ENCODE data around the gene CLCN4. TPM values are rescaled to one million over a fixed set of nuclear protein-coding genes. Genes with fewer than 3 reads are reported as not detected.

Gene CLCN4
- total RNA-seq, 4 donors from 2014 or later: 0.54 to 5.0 (median 2.6) TPM

DNA sequence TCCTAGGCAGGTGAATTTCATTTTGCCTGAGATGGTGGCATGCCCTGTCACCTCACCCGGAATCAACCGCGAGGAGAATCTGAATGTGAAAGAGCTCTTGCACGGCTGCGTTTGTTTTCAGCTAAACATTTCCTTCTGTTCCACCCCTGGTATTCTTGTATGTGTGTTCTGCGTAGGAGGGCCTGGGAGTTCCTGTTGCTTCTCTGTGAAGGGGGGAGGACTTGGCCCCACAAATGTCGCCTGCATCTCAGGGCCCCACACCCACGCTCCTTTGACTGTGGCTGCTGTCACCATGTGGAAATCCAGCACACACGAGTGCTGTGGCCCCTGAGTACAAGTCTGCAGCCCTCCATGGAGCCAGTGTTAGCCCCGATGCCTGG, 45.8 kb upstream of the CLCN4 start:
- intact Hi-C loops (cut with DNase I; ENCODE audit: low total_unique reads): no loop called here
- TF ChIP-seq, protein P1, sequence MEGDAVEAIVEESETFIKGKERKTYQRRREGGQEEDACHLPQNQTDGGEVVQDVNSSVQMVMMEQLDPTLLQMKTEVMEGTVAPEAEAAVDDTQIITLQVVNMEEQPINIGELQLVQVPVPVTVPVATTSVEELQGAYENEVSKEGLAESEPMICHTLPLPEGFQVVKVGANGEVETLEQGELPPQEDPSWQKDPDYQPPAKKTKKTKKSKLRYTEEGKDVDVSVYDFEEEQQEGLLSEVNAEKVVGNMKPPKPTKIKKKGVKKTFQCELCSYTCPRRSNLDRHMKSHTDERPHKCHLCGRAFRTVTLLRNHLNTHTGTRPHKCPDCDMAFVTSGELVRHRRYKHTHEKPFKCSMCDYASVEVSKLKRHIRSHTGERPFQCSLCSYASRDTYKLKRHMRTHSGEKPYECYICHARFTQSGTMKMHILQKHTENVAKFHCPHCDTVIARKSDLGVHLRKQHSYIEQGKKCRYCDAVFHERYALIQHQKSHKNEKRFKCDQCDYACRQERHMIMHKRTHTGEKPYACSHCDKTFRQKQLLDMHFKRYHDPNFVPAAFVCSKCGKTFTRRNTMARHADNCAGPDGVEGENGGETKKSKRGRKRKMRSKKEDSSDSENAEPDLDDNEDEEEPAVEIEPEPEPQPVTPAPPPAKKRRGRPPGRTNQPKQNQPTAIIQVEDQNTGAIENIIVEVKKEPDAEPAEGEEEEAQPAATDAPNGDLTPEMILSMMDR (IDR thresholded peaks at IDR 0.05): no peak
- no peak for TF ChIP-seq POLR2A (IDR thresholded peaks at IDR 0.05)
- 64% methylated on average over 8 to 10 of the region's 10 CpGs for WGBS, 2 donors
- no peak for DNase-seq (ENCODE audit: low spot score in 2 of 2)
- H3K4me3 ChIP-seq (ENCODE audit: low read depth, poor library complexity, severe bottlenecking): no peak overlapping the region

- TF ChIP-seq, protein P1 (IDR thresholded peaks at IDR 0.05): no peak
- no peak for TF ChIP-seq POLR2A (IDR thresholded peaks at IDR 0.05)
- DNase-seq (ENCODE audit: low spot score in 2 of 2): no peak
- 80 to 84% methylated on average over 20 to 24 of the region's 26 CpGs for WGBS, 2 donors
- intact Hi-C loops (cut with DNase I; ENCODE audit: low total_unique reads): no loop called here
- no peak overlapping the region for H3K4me3 ChIP-seq (ENCODE audit: low read depth, poor library complexity, severe bottlenecking)
These were observed 45.2 kb upstream of the CLCN4 start for GRCh38 chrX:10111364-10112148.

DNA sequence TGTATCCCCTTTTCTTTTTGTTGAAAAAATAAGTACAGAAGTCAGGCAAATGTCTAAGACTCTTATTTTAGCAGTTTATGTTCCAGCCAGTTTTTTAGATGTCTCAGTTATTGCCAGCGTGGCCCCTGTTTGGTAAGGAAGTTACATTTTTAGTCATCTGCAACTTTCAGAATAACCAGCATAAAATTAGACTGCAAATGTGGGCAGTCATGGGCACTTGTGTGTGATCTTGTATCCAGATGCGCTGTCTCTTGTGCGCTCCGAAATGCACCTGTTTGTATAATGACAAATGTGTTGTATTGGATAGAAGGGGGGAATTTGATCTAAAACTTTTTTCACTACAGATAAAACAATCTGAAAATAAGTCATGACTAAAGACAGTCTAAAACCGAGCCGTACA, 44.3 kb upstream of the CLCN4 start:
- 83 to 85% methylated on average over 6 of the region's 6 CpGs for WGBS, 2 donors
- intact Hi-C loops (cut with DNase I; ENCODE audit: low total_unique reads): no loop called here
- no peak for TF ChIP-seq POLR2A (IDR thresholded peaks at IDR 0.05)
- TF ChIP-seq, protein P1 (IDR thresholded peaks at IDR 0.05): no peak
- no peak overlapping the region for H3K4me3 ChIP-seq (ENCODE audit: low read depth, poor library complexity, severe bottlenecking)
- DNase-seq (ENCODE audit: low spot score in 2 of 2): no peak

DNA sequence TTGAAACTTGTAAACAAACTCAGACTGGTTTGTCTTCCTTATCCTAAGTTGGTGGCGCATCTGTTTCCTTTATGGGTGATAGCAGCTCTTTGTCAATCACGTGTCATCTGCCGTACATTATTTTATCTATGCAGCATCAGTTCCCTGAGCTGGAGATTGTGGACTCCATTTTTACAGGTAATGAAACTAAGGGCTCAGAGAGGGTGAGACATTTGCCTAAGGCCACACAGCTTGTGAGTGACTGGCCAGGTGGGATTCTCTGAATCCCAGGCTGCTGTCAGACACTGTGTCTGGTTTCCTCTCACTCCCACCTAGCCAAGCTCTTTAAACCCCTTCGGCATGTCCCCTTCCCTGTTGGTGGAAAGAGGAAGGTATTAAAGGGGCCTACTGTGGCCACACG, 41.7 kb upstream of the CLCN4 start:
- no peak for DNase-seq (ENCODE audit: low spot score in 2 of 2)
- no peak for TF ChIP-seq POLR2A (IDR thresholded peaks at IDR 0.05)
- TF ChIP-seq, protein P1 (IDR thresholded peaks at IDR 0.05): no peak
- WGBS, 2 donors: 87% methylated on average over 5 of the region's 5 CpGs
- no peak overlapping the region for H3K4me3 ChIP-seq (ENCODE audit: low read depth, poor library complexity, severe bottlenecking)
- intact Hi-C loops (cut with DNase I; ENCODE audit: low total_unique reads): no loop called here

- intact Hi-C loops (cut with DNase I; ENCODE audit: low total_unique reads): no loop called here
- WGBS, 2 donors: 96 to 99% methylated on average over 29 to 31 of the region's 31 CpGs
- TF ChIP-seq, protein P1 (IDR thresholded peaks at IDR 0.05): no peak
- no peak for TF ChIP-seq POLR2A (IDR thresholded peaks at IDR 0.05)
- DNase-seq (ENCODE audit: low spot score in 2 of 2): no peak
- no peak overlapping the region for H3K4me3 ChIP-seq (ENCODE audit: low read depth, poor library complexity, severe bottlenecking)
These were observed 39.5 kb upstream of the CLCN4 start for GRCh38 chrX:10117301-10117700.

Measured in lower leg skin (tissue), 4 donors.